ENCODE measurements around the gene TIMM17A. TPM values are rescaled to one million over a fixed set of nuclear protein-coding genes. Genes with fewer than 3 reads are reported as not detected.

TIMM17A gene
- total and polyA plus RNA-seq, 10 donors = 20.8 to 38.3 (median 29.6) TPM

DNA sequence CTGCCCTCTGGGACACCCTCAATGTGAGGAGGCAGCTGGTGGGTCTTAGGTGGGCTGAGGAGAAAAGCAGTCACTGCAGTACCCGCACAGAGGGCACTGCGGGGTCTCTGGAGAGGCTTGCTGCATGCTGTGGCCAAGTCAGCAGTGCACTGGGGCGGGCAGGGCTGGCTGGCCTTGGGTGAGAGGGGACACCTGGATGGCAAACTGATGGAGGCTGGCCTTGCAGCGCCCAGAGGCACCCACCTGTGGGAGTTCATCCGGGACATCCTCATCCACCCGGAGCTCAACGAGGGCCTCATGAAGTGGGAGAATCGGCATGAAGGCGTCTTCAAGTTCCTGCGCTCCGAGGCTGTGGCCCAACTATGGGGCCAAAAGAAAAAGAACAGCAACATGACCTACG is 58.3 kb downstream of the TIMM17A start:
- intact Hi-C loops (cut with DNase I; ENCODE audit: low total_unique reads) = no loop called here
- H3K4me1 ChIP-seq = peaks cover 0 to 9% (median 0%) of the 10 kb centered on the region in 6 donors
- H3K4me3 ChIP-seq = no peak overlapping the region
- H3K27me3 ChIP-seq (replicated peaks in 1 of 7) = peaks cover 0 to 13% (median 8%) of the 10 kb centered on the region in 7 donors
- no peak for DNase-seq
- TF ChIP-seq POLR2AphosphoS5 (IDR thresholded peaks at IDR 0.05) (no peak), POLR2A (IDR thresholded peaks at IDR 0.05) (no peak)
- TF ChIP-seq, protein P1, sequence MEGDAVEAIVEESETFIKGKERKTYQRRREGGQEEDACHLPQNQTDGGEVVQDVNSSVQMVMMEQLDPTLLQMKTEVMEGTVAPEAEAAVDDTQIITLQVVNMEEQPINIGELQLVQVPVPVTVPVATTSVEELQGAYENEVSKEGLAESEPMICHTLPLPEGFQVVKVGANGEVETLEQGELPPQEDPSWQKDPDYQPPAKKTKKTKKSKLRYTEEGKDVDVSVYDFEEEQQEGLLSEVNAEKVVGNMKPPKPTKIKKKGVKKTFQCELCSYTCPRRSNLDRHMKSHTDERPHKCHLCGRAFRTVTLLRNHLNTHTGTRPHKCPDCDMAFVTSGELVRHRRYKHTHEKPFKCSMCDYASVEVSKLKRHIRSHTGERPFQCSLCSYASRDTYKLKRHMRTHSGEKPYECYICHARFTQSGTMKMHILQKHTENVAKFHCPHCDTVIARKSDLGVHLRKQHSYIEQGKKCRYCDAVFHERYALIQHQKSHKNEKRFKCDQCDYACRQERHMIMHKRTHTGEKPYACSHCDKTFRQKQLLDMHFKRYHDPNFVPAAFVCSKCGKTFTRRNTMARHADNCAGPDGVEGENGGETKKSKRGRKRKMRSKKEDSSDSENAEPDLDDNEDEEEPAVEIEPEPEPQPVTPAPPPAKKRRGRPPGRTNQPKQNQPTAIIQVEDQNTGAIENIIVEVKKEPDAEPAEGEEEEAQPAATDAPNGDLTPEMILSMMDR (IDR thresholded peaks at IDR 0.05 in 8 of 11, conservative IDR thresholded peaks at IDR 0.05 in 3 of 11) = no peak
- no peak overlapping the region for H3K27ac ChIP-seq
- peaks cover 0 to 26% (median 0%) of the 10 kb centered on the region in 6 donors for H3K36me3 ChIP-seq
- WGBS, 5 donors = 91 to 99% (median 95%) methylated on average over 10 to 12 of the region's 12 CpGs
- H3K9me3 ChIP-seq = no peaks in the 10 kb centered on the region

- peaks cover 0 to 26% (median 0%) of the 10 kb centered on the region in 6 donors for H3K36me3 ChIP-seq
- peaks cover 0 to 9% (median 0%) of the 10 kb centered on the region in 6 donors for H3K4me1 ChIP-seq
- H3K9me3 ChIP-seq = no peaks in the 10 kb centered on the region
- DNase-seq = no peak
- TF ChIP-seq POLR2A (IDR thresholded peaks at IDR 0.05) (no peak), POLR2AphosphoS5 (IDR thresholded peaks at IDR 0.05) (no peak)
- TF ChIP-seq, protein P1 (IDR thresholded peaks at IDR 0.05 in 8 of 11, conservative IDR thresholded peaks at IDR 0.05 in 3 of 11) = no peak
- peaks cover 0 to 14% (median 8%) of the 10 kb centered on the region in 7 donors for H3K27me3 ChIP-seq (replicated peaks in 1 of 7)
- no peak overlapping the region for H3K4me3 ChIP-seq
- intact Hi-C loops (cut with DNase I; ENCODE audit: low total_unique reads) = no loop called here
- WGBS, 5 donors = 89 to 97% (median 91%) methylated on average over 6 of the region's 6 CpGs
- H3K27ac ChIP-seq = no peak overlapping the region
These were observed 58.8 kb downstream of the TIMM17A start for GRCh38 chr1:202014060-202014459.

GRCh38 chr1:202014915-202015661 is 59.8 kb downstream of the TIMM17A start:
- H3K4me3 ChIP-seq = no peak overlapping the region

GRCh38 chr1:202015662-202015937 is 60.3 kb downstream of the TIMM17A start:
- Histone ChIP-seq H3K4me1 (no peaks in the 10 kb centered on the region), H3K27me3 (replicated peaks in 1 of 7) (peaks cover 0 to 19% (median 8%) of the 10 kb centered on the region in 7 donors), H3K36me3 (peaks cover 0 to 26% (median 0%) of the 10 kb centered on the region in 6 donors), H3K27ac (no peak overlapping the region), H3K9me3 (no peaks in the 10 kb centered on the region), H3K4me3 (no peak overlapping the region)
- TF ChIP-seq POLR2AphosphoS5 (IDR thresholded peaks at IDR 0.05) (no peak), POLR2A (IDR thresholded peaks at IDR 0.05) (no peak)
- TF ChIP-seq, protein P1 (IDR thresholded peaks at IDR 0.05 in 8 of 11, conservative IDR thresholded peaks at IDR 0.05 in 3 of 11) = no peak
- WGBS, 5 donors = 82 to 92% (median 86%) methylated on average over 3 of the region's 3 CpGs
- no peak for DNase-seq
- intact Hi-C loops (cut with DNase I; ENCODE audit: low total_unique reads) = no loop called here

More at GRCh38 chr1:202014915-202015661, 59.8 kb downstream of the TIMM17A start:
- H3K4me1 ChIP-seq = peaks cover 0 to 1% (median 0%) of the 10 kb centered on the region in 6 donors
- peaks cover 0 to 19% (median 8%) of the 10 kb centered on the region in 7 donors for H3K27me3 ChIP-seq (replicated peaks in 1 of 7)
- no peak for DNase-seq
- no peaks in the 10 kb centered on the region for H3K9me3 ChIP-seq
- WGBS, 5 donors = 89 to 93% (median 91%) methylated on average over 16 to 17 of the region's 17 CpGs
- intact Hi-C loops (cut with DNase I; ENCODE audit: low total_unique reads) = no loop called here
- TF ChIP-seq, protein P1 (IDR thresholded peaks at IDR 0.05 in 8 of 11, conservative IDR thresholded peaks at IDR 0.05 in 3 of 11) = no peak
- TF ChIP-seq POLR2A (IDR thresholded peaks at IDR 0.05) (no peak), POLR2AphosphoS5 (IDR thresholded peaks at IDR 0.05) (no peak)
- H3K27ac ChIP-seq = no peak overlapping the region
- peaks cover 0 to 26% (median 0%) of the 10 kb centered on the region in 6 donors for H3K36me3 ChIP-seq

Data from spleen (tissue), 11 donors.